T-helper 1 cell treated with Interleukin-12 subunit alpha and Interleukin-12 subunit beta and Interleukin-4 antibody, amounts not matched to agents 30 μg/mL and 1 μg/mL, for 36 hours (primary cell): ENCODE data around the gene GRHL1.
A peak's percentile ranks its signal among the peaks of the same experiment; 100 is the strongest.
"Not testable (repeated sequence)": the region's sequence is repeated elsewhere in the genome, so short reads cannot be mapped to it uniquely, and the experiment has no call there.

Experiments
- H3K27ac Mint-ChIP-seq: one replicate; pipeline ENCODE4 v1.8.0; 2021; ENCODE audit warnings: mild to moderate bottlenecking, mixed read lengths
- H3K27me3 Mint-ChIP-seq: one replicate; pipeline ENCODE4 v1.8.0; 2021; ENCODE audit warnings: low read depth, mixed read lengths
- H3K36me3 Mint-ChIP-seq: one replicate; pipeline ENCODE4 v1.8.0; 2021; ENCODE audit warnings: low read depth, mixed read lengths
- H3K4me1 Mint-ChIP-seq: one replicate; pipeline ENCODE4 v1.8.0; 2021; ENCODE audit warnings: low read depth, mixed read lengths
- H3K4me3 Mint-ChIP-seq: one replicate; pipeline ENCODE4 v1.8.0; 2021; ENCODE audit warnings: mild to moderate bottlenecking, moderate library complexity, mixed read lengths
- H3K9me3 Mint-ChIP-seq: one replicate; pipeline ENCODE4 v1.8.0; 2021; ENCODE audit warnings: mixed read lengths

The GRHL1 gene

DNA sequence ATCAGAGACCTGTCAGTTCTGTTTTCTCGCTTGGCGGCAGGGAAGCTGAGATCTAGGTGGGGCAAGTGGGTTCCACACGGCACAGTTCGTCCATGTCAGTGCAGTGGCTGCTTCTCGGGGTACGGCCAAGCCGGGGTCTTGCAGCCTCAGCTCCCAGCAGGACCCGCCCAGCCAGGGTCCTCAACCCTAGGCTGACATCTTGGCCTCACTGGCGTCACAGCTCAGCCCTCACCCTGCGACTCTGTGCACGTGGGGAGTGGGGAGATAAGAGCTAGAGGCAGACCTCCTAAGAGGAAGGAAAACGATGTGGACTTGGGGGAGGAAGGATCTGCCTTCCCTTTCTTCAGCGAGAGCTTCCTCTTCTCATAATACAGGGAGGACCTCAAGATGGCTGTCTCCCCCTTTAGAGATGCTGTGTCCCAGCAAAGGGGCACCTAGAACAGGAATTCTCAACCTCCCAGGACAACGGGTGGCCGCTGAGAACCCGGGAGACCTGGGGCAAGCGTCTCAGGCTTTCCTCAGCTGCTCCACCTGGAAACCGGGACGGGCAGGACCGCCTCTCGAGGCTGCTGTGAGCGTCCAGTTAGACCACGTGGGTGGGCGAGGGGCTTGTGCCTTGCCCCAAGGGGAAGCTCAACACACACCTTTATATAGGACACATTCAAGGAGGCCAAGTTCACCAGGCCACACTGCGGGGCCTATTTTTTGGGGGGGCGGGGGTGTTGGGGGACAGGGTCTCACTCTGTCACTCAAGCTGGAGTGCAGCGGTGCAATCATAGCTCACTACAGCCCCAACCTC is 68.3 kb downstream of the GRHL1 start:
- H3K4me1 Mint-ChIP-seq, result no peaks in the 10 kb centered on the region
- H3K36me3 Mint-ChIP-seq, result no peaks in the 10 kb centered on the region

GRCh38 chr2:10022041-10022421 is 70.5 kb downstream of the GRHL1 start:
- H3K4me3 Mint-ChIP-seq, result no peak overlapping the region
- no peak overlapping the region for H3K27ac Mint-ChIP-seq
- no peaks in the 10 kb centered on the region for H3K4me1 Mint-ChIP-seq
- no peaks in the 10 kb centered on the region for H3K9me3 Mint-ChIP-seq
- no peaks in the 10 kb centered on the region for H3K36me3 Mint-ChIP-seq
- H3K27me3 Mint-ChIP-seq, result peaks cover 16% of the 10 kb centered on the region

More for the DNA sequence above, 68.3 kb downstream of the GRHL1 start:
- no peaks in the 10 kb centered on the region for H3K9me3 Mint-ChIP-seq
- no peak overlapping the region for H3K27ac Mint-ChIP-seq
- H3K27me3 Mint-ChIP-seq, result peaks cover 20% of the 10 kb centered on the region
- no peak overlapping the region for H3K4me3 Mint-ChIP-seq

- H3K27me3 Mint-ChIP-seq, result peaks cover 12% of the 10 kb centered on the region
- no peak overlapping the region for H3K27ac Mint-ChIP-seq
- peaks cover under 1% of the 10 kb centered on the region for H3K4me1 Mint-ChIP-seq
- H3K9me3 Mint-ChIP-seq, result no peaks in the 10 kb centered on the region
- H3K36me3 Mint-ChIP-seq, result no peaks in the 10 kb centered on the region
- H3K4me3 Mint-ChIP-seq, result no peak overlapping the region
Measured at GRCh38 chr2:10022445-10022844, 71.0 kb downstream of the GRHL1 start.

DNA sequence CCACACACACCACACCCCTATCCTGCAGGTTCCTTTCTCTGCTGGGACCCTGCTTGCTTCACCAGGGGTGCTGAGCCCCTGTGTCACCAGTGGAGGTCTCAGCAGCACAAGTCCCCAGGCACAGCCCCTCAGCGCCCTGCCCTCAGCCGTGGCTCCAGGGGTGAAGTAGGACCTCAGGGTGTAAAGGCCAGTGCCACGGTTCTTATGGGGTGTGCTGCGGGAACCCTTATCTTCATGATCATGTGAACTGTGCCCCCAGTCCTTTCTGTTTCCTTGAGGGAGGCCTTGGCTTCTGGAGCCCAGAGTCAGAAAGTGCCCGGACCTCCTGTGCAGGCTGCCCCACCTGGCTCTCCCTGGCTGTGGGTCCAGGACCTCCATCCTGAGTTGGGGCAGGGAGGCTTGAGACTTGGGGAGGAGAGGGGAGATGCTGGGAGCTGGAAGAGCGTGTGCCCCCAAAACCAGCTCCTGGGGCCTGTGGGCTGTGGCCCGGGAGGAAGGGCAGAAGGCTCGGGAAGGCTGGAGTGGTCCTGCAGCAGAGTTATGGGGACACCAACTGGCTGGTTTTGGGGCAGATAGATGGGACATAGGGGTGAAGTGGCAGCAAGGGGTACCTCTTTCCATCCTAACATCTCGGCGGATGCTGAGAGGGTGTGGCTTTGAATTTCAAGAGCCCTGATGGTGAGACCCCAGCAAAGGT is 71.6 kb downstream of the GRHL1 start:
- H3K4me1 Mint-ChIP-seq, result peaks cover 2% of the 10 kb centered on the region
- peaks cover 9% of the 10 kb centered on the region for H3K27me3 Mint-ChIP-seq
- no peaks in the 10 kb centered on the region for H3K36me3 Mint-ChIP-seq
- H3K9me3 Mint-ChIP-seq, result no peaks in the 10 kb centered on the region
- no peak overlapping the region for H3K27ac Mint-ChIP-seq
- H3K4me3 Mint-ChIP-seq, result no peak overlapping the region

DNA sequence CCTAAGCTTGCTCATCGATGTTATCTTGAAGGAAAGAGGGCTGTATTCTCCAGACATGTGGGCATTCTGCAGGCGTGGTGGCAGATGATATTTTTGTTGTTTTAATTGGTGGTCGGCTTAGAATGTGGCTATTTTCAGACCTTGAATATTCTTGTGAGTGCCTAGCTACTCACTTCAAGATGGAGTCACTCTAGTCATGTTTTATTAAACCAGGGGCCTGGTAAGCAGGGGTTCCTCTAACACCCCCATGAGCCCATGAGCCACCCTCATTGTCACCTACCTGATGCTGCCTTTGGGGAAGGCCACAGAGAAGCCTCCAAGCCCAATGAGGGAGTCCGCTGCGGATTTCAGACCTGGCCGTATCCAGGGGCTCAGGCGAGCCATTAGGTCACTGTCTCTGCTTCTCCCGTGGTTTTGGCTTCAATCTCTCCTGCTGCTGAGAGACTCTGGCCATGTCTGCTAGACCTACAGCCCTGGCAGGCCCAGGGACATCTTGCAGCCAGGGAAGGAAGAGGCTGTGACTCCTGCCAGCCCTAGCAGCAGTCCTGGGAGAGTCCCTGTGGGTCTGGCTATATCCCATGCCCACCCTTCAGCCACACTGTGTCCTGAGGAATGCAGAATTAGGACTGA is 75.6 kb downstream of the GRHL1 start:
- no peak overlapping the region for H3K27ac Mint-ChIP-seq
- peaks cover 15% of the 10 kb centered on the region for H3K4me1 Mint-ChIP-seq
- H3K27me3 Mint-ChIP-seq, result peaks cover 4% of the 10 kb centered on the region
- no peak overlapping the region for H3K4me3 Mint-ChIP-seq
- H3K9me3 Mint-ChIP-seq, result no peaks in the 10 kb centered on the region
- no peaks in the 10 kb centered on the region for H3K36me3 Mint-ChIP-seq

GRCh38 chr2:10027660-10028330 is 76.3 kb downstream of the GRHL1 start:
- Mint-ChIP-seq H3K9me3 (no peaks in the 10 kb centered on the region), H3K36me3 (no peaks in the 10 kb centered on the region), H3K4me1 (peaks cover 17% of the 10 kb centered on the region), H3K27ac (peak overlapping the region; percentile 36), H3K4me3 (no peak overlapping the region), H3K27me3 (peaks cover 4% of the 10 kb centered on the region)

DNA sequence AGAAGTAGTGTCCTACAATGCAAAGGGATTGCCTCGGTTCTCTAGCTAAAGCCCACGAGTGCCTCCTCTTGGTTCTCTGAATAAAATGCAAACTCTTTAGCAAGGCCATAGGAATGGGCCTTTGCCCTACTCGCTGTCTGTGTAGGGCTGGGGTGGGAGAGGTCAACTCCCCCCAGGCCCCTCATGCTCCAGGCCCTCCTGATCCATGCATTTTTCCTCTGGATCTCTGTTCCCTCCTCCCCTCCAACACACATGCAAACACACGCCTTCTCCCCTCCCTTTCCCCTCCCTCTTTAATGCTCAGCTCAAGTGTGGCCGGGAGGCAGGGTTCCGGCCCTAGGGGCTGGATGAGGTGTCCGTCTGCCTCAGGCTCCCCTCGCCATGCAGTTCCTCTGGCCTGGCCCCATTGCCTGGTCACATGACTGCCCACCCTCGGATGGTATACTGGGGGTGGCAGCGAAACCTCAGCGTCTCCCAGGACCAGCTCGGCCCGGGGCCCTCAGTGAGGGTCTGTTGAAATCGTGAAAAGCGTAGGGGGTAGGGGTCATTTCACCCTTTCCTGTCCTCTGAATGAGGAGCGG is 77.0 kb downstream of the GRHL1 start:
- H3K9me3 Mint-ChIP-seq, result no peaks in the 10 kb centered on the region
- H3K27ac Mint-ChIP-seq, result peak overlapping the region; percentile 83
- peaks cover 17% of the 10 kb centered on the region for H3K4me1 Mint-ChIP-seq

DNA sequence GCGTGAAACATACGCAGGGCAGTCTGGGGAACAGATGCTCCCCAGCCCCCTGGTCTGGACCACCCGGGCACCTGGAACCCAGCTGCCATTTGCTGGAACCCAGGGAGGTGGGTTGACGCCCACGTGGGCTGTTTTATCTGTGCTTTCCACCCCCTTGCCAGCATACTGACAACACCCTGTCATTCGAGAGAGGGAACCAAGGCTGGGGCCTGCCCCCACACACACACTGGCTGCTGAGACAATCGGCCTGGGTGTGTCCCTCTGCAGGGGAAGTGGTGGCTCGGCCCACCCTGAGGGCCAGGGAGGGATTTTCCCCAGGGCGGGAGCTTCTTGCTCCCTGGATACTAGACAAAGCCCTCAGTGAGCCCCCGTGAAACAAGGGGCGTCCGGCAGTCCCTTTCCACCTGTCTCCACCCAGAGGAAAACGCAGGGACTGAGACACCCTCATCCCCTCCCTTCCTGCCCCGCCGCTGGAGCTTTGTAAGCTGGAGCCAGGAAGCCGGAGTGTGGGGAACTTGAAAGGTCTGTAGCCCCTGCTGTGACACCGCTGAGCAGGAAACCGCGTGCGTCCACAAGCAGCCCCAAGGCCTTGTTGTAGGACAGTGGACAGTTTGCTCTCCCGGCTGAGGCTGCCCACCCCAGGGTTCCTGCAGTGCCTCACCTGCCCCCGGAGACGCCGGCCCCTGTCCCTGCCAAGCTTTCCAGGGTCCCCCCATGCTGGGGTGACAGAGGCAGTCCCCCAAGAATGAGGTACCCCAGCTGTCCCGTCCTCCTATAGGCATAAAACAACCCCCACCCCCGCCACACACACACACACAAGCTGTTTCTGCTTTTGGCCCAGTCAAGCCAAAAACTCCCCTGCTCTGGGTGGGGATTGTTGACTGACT is 77.7 kb downstream of the GRHL1 start:
- H3K4me3 Mint-ChIP-seq, result peak overlapping the region; percentile 47
- H3K27me3 Mint-ChIP-seq, result peaks cover 5% of the 10 kb centered on the region
- peaks cover 19% of the 10 kb centered on the region for H3K4me1 Mint-ChIP-seq
- H3K27ac Mint-ChIP-seq, result peak overlapping the region; percentile 83
- no peaks in the 10 kb centered on the region for H3K9me3 Mint-ChIP-seq
- no peaks in the 10 kb centered on the region for H3K36me3 Mint-ChIP-seq

More for the DNA sequence above, 77.0 kb downstream of the GRHL1 start:
- H3K27me3 Mint-ChIP-seq, result peaks cover 4% of the 10 kb centered on the region
- no peak overlapping the region for H3K4me3 Mint-ChIP-seq
- H3K36me3 Mint-ChIP-seq, result no peaks in the 10 kb centered on the region

DNA sequence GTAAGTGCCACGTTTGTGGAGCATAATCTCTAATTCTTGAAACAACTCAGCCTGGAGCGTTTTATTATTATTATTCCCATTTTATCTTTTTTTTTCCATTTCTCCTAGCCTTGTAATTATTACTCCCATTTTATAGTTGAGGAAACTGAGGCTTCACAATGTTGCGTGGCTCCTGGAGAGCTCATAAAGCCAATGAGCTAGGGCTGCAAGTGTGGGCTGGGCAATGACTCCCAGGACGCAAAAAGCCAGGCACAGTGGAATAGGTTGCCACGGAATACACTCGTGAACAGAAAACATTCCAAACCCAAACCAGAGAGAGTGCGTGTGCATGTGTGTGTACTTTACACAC is 78.4 kb downstream of the GRHL1 start:
- Mint-ChIP-seq H3K27ac (peak overlapping the region; percentile 83), H3K36me3 (no peaks in the 10 kb centered on the region), H3K27me3 (peaks cover 11% of the 10 kb centered on the region), H3K4me3 (peak overlapping the region; percentile 47), H3K4me1 (peaks cover 22% of the 10 kb centered on the region), H3K9me3 (no peaks in the 10 kb centered on the region)

- Mint-ChIP-seq H3K27me3 (peaks cover 14% of the 10 kb centered on the region), H3K4me1 (peaks cover 26% of the 10 kb centered on the region), H3K9me3 (no peaks in the 10 kb centered on the region), H3K4me3 (no peak overlapping the region), H3K36me3 (no peaks in the 10 kb centered on the region), H3K27ac (no peak overlapping the region)
Measured at GRCh38 chr2:10030311-10030736, 78.8 kb downstream of the GRHL1 start.

- not testable (repeated sequence) for H3K36me3 Mint-ChIP-seq, H3K4me3 Mint-ChIP-seq, H3K27ac Mint-ChIP-seq, H3K9me3 Mint-ChIP-seq
- H3K27me3 Mint-ChIP-seq, result peaks cover 17% of the 10 kb centered on the region
- peaks cover 26% of the 10 kb centered on the region for H3K4me1 Mint-ChIP-seq
Measured at GRCh38 chr2:10030798-10031197, 79.3 kb downstream of the GRHL1 start.

- Mint-ChIP-seq H3K9me3 (no peaks in the 10 kb centered on the region), H3K4me3 (no peak overlapping the region), H3K27me3 (peaks cover 17% of the 10 kb centered on the region), H3K4me1 (peaks cover 26% of the 10 kb centered on the region), H3K36me3 (no peaks in the 10 kb centered on the region), H3K27ac (no peak overlapping the region)
Measured at GRCh38 chr2:10031886-10032745, 80.6 kb downstream of the GRHL1 start.

DNA sequence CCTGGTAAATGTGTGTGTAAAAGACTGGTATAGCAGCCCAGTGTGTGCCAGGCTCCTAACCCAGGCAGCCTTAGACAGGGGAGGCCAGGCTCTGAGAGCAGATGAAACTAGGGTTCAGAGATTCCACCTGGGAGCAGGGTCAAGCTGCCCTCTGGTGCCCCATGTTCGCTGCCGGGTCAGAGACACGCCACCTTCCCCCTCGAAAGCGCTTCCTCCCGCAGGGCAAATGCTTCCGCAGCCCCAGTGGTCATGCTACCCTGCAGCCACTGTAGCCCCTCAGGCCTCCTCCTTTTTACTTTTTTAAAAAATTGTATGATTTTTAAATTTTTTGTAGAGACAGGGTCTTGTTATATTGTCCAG is 81.2 kb downstream of the GRHL1 start:
- Mint-ChIP-seq H3K4me1 (peaks cover 24% of the 10 kb centered on the region), H3K27me3 (peaks cover 17% of the 10 kb centered on the region), H3K36me3 (no peaks in the 10 kb centered on the region), H3K9me3 (no peaks in the 10 kb centered on the region), H3K27ac (no peak overlapping the region), H3K4me3 (no peak overlapping the region)
